Testis (tissue), 2 donors: ENCODE data around the gene DVL2.

Source experiments
- POLR2A ChIP-seq: fragments of 450-650 bp; IDR thresholded peaks from one replicate; pipeline ENCODE4 v1.6.1; 2017; ENCODE audit warnings: antibody characterized with exemption, mild to moderate bottlenecking, moderate library complexity
- TF ChIP-seq, protein P1 (sequence below), 3 experiments: fragments of 450-650 bp in 2 of 3; fragments of 200-600 bp in 1 of 3; sonication (generic) in 1 of 3; IDR thresholded peaks; one replicate each; pipeline ENCODE4 v1.5.1; 2016 to 2019; ENCODE audit warnings: antibody characterized with exemption in 3 of 3, mild to moderate bottlenecking in 2 of 3, moderate library complexity in 1 of 3

DNA sequence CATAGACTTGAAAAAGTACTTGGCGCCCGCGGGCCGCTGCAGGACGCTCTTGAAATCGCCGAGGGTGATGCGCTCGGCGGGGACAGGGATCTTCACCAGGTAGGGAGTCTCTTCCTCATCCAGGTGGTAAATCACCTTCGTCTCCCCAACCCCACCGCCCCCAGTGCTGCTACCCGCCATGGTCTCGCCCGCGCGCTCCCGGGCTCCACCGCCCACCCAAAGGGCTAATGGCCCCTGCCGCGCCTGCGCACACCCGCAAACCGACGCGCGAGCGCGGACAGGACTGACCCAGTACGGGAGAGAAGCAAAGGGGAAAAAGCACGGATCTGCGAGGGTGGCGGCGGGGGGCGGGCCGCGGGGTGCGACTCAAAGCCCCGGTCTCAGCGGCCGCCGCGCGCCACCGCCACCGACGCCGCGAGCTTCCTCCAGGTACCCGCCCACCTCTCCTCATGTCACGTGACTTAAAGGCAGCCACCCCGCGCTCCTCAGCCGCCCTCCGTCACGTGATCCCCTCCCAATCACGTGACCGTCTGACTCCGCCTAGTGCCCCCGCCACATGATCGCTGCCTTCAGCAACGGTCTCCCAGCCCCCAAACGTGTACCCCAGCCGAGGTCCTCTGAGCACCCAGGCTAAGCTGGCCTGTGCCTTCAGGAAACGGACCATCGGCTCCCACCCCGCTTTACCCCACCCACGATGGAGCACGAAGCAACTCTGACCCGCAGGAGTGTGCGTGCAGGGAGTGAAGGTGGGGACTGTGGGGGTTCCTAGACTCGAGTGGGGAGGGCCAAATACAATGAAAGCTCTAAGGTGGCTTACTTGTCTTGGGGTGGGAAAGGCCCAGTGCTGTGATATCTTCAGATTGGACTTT lies at the start of gene DVL2:
- no peak for TF ChIP-seq POLR2A
- TF ChIP-seq, protein P1, sequence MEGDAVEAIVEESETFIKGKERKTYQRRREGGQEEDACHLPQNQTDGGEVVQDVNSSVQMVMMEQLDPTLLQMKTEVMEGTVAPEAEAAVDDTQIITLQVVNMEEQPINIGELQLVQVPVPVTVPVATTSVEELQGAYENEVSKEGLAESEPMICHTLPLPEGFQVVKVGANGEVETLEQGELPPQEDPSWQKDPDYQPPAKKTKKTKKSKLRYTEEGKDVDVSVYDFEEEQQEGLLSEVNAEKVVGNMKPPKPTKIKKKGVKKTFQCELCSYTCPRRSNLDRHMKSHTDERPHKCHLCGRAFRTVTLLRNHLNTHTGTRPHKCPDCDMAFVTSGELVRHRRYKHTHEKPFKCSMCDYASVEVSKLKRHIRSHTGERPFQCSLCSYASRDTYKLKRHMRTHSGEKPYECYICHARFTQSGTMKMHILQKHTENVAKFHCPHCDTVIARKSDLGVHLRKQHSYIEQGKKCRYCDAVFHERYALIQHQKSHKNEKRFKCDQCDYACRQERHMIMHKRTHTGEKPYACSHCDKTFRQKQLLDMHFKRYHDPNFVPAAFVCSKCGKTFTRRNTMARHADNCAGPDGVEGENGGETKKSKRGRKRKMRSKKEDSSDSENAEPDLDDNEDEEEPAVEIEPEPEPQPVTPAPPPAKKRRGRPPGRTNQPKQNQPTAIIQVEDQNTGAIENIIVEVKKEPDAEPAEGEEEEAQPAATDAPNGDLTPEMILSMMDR (IDR thresholded peaks at IDR 0.05), result peak in 2 of 3 experiments; percentile 14 to 36
